ENCODE measurements around the gene CELA2A.
"Not testable (repeated sequence)": the region's sequence is repeated elsewhere in the genome, so short reads cannot be mapped to it uniquely, and the experiment has no call there.

The CELA2A gene

DNA sequence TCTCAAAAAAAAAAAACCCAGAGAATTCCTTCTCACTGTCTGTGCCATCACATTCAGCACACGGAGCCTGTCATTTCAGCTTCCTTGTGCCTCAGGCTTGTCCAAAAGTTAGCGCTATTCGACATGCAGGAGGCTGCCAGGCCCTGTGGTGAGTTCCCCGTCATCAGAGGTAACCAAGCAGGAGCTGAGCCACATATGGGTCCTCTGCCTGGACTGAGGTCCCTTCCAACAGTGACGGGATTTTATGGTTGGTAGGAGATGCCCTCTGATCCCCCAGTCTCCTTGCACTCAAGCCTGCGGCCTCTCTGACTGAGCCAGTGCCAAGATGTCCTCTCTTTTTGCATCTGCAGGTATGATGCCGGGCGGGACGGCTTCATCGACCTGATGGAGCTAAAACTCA lies 31.0 kb upstream of the CELA2A start:
- DNase-seq, result no peak

DNA sequence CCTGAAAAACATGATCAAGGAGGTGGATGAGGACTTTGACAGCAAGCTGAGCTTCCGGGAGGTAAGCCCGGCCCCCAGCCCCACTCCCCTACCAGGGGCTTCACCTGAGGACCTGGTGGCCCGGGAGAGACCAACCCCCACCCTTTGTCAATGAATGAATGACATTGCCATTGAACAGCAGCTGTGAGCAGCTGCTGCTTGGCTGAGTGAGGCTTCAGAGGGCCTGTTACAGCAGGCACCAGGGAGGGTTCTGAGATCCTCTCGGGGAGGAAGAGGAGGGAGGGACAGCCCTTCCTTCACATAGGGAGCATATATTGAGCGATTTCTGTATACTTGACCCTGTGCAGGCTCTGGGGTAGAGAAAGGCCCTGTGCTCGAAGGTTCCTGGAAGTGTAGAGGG lies 30.6 kb upstream of the CELA2A start:
- DNase-seq, result no peak

GRCh38 chr1:15426492-15427279 lies 29.8 kb upstream of the CELA2A start:
- DNase-seq, result no peak

DNA sequence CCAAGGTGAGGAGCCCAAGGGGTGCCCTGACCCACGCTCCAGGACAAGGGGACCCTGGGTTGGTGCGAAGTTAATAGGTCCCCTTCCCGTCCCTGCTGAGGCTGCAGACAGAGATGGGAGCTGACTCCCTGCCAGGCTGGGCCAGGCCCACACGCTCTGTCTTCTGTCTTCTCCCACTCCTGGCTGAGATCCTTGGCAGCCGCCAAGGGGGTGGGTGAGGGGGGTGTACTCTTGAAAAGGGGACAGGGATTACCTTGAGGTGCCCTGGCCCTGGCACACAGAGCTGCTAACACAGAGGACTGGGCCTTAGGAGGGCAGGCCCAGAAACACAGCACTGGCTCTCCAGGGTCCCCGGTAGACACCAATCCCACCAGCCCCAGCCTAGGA lies 29.3 kb upstream of the CELA2A start:
- no peak for DNase-seq

DNA sequence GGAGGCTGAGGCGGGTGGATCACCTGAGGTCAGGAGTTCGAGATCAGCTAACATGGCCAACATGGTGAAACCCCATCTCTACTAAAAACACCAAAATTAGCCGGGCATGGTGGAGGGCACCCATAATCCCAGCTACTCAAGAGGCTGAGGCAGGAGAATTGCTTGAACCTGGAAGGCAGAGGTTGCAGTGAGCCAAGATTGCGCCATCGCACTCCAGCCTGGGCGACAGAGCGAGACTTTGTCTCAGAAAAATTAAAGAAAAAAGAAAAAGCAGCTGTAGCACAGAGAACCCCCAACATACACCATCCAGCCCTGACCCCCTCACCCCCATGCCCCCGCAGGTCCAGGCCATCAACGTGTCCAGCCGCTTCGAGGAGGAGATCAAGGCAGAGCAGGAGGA lies 28.3 kb upstream of the CELA2A start:
- DNase-seq, result not testable (repeated sequence)

GRCh38 chr1:15428815-15429435 lies 27.6 kb upstream of the CELA2A start:
- DNase-seq, result no peak

- peak; percentile 74 to 83 for DNase-seq
These were observed 26.8 kb upstream of the CELA2A start for GRCh38 chr1:15429701-15430149.

DNA sequence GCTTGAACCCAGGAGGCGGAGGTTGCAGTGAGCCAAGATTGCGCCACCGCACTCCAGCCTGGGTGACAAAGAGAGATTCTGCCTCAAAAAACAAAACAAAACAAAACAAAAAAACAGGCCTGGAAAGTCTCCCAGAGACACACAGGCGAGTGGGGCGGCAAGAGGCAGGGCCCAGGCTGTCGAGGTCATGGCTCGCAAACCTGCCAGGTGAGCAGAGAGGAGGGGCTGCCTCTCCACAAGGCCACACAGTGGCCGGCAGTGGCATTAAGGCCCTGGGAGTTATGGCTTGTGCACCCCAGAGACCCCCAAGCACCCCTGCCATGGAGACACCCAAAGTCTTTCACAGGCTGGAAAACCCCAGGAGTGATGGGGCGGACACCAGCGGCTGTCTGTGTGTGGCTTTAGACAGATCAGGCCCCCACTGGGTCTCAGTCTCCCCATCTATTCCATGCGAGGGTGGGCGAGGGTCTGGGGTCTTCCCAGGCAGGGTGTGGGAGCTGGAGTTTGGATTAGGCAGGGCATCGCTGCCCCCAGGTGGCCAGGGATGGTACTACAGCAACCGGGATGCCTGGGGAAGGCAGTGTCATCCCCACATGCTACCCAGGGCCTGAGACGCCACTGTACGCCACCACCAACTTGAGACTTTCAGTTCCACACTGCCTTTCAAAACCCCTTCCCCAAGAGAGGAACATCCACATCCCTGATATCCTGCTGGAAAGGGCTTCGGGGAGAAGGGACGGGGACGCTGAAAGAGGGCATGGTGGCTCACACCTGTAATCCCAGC lies 25.6 kb upstream of the CELA2A start:
- DNase-seq, result peak in 1 of 2 donors; percentile 83

DNA sequence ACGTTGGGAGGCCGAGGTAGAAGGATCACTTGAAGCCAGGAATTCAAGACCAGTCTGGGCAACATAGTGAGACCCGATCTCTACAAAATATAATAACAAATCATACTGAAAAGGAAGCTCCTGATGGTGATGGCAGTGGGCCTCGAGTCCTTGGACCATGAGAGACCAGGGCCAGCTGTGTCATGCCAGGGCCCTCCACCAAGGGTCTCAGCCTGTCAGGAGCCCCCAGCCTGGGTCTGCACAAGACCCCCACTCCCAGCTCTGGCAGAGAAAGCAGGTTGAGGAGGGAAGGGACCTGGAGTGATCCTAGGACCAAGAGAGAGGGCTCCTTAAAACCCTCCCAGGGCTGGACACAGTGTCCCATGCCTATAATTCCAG lies 25.0 kb upstream of the CELA2A start:
- DNase-seq, result no peak

DNA sequence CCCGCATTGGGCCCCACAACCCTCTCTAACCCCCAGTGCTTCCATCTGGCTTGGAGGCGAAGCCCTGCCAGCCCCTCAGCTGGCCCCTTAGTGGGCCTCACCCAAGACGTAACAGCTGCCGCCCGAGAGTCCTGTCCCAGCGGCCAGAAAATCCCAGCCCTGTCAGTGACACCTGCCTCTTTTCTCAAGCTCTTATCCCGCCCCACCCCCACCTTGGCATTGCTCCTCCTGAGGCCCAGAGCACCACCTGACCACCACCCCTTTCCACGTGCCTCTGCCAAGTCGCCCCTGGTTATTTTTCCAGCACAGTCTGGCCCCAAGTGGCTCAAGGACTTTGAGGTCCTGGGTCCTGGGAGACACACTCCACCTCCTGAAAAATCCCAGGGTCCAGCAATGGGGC lies 24.2 kb upstream of the CELA2A start:
- DNase-seq, result no peak

DNA sequence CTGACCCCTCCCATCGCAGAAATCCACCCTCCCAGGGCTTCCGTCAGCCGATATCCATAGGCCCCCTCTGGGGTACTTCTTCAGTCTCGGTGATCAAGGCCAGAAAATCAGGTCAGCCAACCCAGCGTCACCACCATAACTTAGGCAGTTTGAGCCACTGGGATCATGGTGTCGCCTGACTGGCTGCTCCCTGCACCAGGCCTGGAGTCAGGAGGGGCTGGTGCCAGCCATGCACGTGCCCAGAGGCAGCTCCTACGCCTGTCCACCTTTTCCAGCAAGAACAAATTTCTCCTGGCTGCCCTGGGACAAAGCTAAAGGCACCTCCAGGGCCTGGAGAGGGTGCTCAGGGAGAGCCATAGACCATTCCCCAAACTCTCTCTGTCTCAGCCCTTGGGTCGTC lies 23.1 kb upstream of the CELA2A start:
- no peak for DNase-seq

- DNase-seq, result peak; percentile 83 to 88
These were observed 21.8 kb upstream of the CELA2A start for GRCh38 chr1:15434739-15435138.

GRCh38 chr1:15435239-15436077 lies 21.1 kb upstream of the CELA2A start:
- DNase-seq, result no peak

DNA sequence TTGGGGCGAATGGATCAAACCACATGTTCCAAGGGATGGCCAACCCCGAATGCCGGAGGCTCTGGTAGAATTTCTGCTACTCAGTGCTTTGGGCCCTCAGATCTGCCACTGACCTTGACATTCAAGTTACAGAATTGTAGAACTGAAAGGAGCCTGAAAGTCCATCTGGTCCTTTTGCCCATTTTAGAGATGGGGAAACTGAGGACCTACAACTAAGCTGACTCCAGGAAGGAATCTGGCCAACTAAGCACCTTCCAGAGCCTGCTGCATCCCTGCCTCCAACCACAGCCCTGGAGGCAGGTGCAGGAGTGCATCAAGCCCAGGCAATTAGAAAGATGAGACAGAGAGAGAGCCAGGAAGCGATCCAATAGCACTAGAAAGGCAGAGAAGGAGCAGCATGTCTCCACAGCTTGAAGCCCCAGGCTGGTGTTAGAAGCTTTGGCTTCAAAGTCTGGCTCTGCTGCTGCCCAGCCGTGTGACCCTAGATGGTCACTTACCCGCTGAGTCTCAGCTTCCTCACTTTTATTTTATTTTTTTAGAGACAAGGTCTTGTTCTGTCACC lies 19.6 kb upstream of the CELA2A start:
- DNase-seq, result no peak

GRCh38 chr1:15439325-15439724 lies 17.2 kb upstream of the CELA2A start:
- DNase-seq, result no peak

DNA sequence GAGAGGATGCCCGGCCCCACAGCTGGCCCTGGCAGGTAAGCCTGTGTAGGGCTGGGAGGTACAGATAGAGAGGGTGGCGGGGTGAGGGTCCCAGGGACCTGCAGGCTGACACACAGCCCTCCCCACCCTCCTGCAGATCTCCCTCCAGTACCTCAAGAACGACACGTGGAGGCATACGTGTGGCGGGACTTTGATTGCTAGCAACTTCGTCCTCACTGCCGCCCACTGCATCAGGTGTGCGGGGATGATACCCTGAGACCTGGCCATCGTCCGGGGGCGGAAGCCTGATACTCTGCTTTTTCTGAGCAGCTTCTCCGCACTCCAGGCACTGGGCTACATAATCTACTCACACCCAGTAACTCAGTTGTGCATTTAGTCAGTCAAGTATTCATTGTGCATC lies 16.2 kb upstream of the CELA2A start:
- DNase-seq, result no peak

GRCh38 chr1:15441247-15441646 lies 15.3 kb upstream of the CELA2A start:
- DNase-seq, result no peak

DNA sequence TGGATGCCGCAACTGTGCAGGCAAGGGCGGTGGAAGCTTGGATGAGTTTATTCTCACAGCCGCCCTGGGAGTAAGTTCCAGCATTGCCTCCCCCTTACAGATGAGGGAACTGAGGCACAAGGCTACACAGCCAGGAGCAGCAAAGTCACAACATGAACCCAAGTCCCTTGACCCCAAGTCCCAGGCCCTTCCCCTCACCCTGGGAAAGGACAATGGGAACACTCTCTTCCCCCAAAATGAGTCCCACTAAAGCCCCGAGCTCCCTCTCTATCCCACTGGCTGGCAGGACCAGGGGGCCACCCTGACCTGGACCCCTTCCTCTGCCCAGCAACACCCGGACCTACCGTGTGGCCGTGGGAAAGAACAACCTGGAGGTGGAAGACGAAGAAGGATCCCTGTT lies 14.4 kb upstream of the CELA2A start:
- DNase-seq, result no peak

- DNase-seq, result no peak
These were observed 13.8 kb upstream of the CELA2A start for GRCh38 chr1:15442759-15443158.

DNA sequence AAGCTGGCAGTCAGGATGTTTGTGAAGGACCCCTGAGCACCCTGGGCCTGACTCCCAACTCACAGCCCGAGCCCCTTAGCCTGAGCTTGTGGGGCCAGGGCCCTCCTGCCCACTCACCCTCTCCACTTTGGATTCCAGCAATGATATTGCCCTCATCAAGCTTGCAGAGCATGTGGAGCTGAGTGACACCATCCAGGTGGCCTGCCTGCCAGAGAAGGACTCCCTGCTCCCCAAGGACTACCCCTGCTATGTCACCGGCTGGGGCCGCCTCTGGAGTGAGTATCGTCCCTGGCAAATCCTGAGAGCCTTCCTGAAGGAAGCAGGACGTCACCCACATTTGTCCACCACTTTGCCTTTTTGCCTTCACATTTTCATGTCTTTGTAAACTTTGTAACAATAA lies 13.3 kb upstream of the CELA2A start:
- DNase-seq, result no peak

DNA sequence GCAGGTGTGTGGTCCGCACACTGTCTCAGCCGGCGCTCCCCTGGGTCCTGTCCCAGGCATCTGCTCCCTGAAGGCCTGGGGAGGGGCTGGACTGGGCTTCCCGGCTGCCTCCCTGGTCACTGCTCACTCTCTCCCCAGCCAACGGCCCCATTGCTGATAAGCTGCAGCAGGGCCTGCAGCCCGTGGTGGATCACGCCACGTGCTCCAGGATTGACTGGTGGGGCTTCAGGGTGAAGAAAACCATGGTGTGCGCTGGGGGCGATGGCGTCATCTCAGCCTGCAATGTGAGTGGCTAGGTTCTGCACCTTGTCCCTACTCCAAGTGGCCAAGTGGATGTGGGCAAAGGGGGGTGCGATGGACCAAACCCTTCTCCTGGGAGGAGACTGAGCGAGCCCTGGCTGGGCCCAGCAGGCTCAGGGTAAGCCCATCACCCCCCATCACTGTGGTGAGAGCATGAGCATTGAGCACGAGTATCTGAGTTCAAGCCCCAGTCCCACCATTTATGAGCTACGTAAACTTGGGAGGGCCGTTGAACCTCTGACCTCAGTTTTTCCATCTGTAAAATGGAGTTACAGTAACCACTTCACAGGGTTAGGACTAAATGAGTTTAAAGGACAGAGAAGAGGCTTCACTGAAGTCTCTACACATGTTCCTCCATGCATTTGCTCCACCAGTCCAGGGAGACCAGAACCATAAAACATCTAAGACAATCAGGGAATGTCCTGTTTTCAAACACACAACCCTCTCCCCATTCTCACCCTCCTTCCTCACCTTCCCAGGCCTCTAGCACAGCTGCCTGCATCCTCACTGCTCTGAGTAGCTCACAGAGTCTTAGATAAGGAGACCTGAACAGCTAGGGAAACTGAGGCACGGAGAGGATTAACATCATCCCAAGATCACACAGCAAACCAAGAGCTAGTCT lies 11.8 kb upstream of the CELA2A start:
- no peak for DNase-seq
